Neural cell (in vitro differentiated cells): ENCODE results near the gene STRADA. TPM values are rescaled to one million over a fixed set of nuclear protein-coding genes. Genes with fewer than 3 reads are reported as not detected.

Experiments
- H2AFZ ChIP-seq: fragments of 200-600, 300-800 bp; sonication (generic), shearing (Covaris generic); 2 replicates; pipeline ENCODE4 v1.6.0; 2014; ENCODE audit warnings: low read depth, mild to moderate bottlenecking, antibody characterized with exemption, low read length, moderate library complexity
- H3F3A ChIP-seq: fragments of 200-600 bp; shearing (Covaris generic); 2 replicates; pipeline ENCODE4 v1.6.1; 2016; ENCODE audit warnings: mild to moderate bottlenecking, moderate library complexity, mixed read lengths, antibody characterized with exemption, low read length; ENCODE audit not compliant: insufficient read depth, poor library complexity, severe bottlenecking
- H3K27ac ChIP-seq: fragments of 200-600, 300-800 bp; sonication (generic), shearing (Covaris generic); 2 replicates; pipeline ENCODE4 v1.5.1; 2014; ENCODE audit warnings: mild to moderate bottlenecking, low read length, moderate library complexity
- H3K27me3 ChIP-seq: fragments of 300-800, 200-600 bp; sonication (generic), shearing (Covaris generic); 2 replicates; pipeline ENCODE4 v1.6.0; 2014; ENCODE audit warnings: mild to moderate bottlenecking, low read depth, low read length, moderate library complexity; ENCODE audit not compliant: insufficient read depth
- H3K36me3 ChIP-seq: fragments of 300-800, 200-600 bp; sonication (generic), shearing (Covaris generic); 2 replicates; pipeline ENCODE4 v1.5.1; 2014; ENCODE audit warnings: mild to moderate bottlenecking, antibody characterized with exemption, low read length, moderate library complexity; ENCODE audit not compliant: insufficient read depth
- H3K4me2 ChIP-seq: fragments of 300-800, 200-600 bp; sonication (generic), shearing (Covaris generic); 2 replicates; pipeline ENCODE4 v1.6.0; 2014; ENCODE audit warnings: mild to moderate bottlenecking, low read length
- H3K4me3 ChIP-seq: fragments of 300-800, 200-600 bp; sonication (generic), shearing (Covaris generic); 2 replicates; pipeline ENCODE4 v1.5.1; 2014; ENCODE audit warnings: mild to moderate bottlenecking, low read length, moderate library complexity
- H3K79me2 ChIP-seq: fragments of 200-600 bp; shearing (Covaris generic); replicated peaks from 2 replicates; pipeline ENCODE4 v1.6.0; 2014; ENCODE audit warnings: mild to moderate bottlenecking, low read length, moderate library complexity; ENCODE audit not compliant: insufficient read depth
- H3K9ac ChIP-seq: fragments of 300-800, 200-600 bp; sonication (generic), shearing (Covaris generic); 2 replicates; pipeline ENCODE4 v1.6.1; 2016; ENCODE audit warnings: mild to moderate bottlenecking, low read length, mixed read lengths
- H3K9me2 ChIP-seq: fragments of 200-600 bp; shearing (Covaris generic); 2 replicates; pipeline ENCODE4 v1.6.1; 2016; ENCODE audit warnings: mild to moderate bottlenecking, low read length, mixed read lengths; ENCODE audit not compliant: insufficient read depth
- H3K9me3 ChIP-seq: fragments of 200-600, 300-800 bp; sonication (generic), shearing (Covaris generic); 2 replicates; pipeline ENCODE4 v1.6.1; 2016; ENCODE audit warnings: mild to moderate bottlenecking, mixed run types, low read length, moderate library complexity, mixed read lengths
- H4K20me1 ChIP-seq: fragments of 200-600 bp; shearing (Covaris generic); 2 replicates; pipeline ENCODE4 v1.6.1; 2016; ENCODE audit warnings: mild to moderate bottlenecking, mixed run types; ENCODE audit not compliant: insufficient read depth
- EP300 ChIP-seq: fragments of 450-650 bp; conservative IDR thresholded peaks from 2 replicates; pipeline ENCODE4 v1.6.1; 2014; ENCODE audit warnings: antibody characterized with exemption, mild to moderate bottlenecking, moderate library complexity; ENCODE audit not compliant: poor library complexity, severe bottlenecking
- EZH2 ChIP-seq: fragments of 200-600, 300-800 bp; shearing (Covaris generic), sonication (generic); IDR thresholded peaks from 2 replicates; pipeline ENCODE4 v1.6.1; 2014; ENCODE audit warnings: antibody characterized with exemption, low read length, borderline replicate concordance, mild to moderate bottlenecking; ENCODE audit not compliant: insufficient read depth, poor library complexity, severe bottlenecking
- MXI1 ChIP-seq: fragments of 450-650 bp; conservative IDR thresholded peaks from 2 replicates; pipeline ENCODE4 v1.6.1; 2014; ENCODE audit warnings: antibody characterized with exemption, mild to moderate bottlenecking; ENCODE audit not compliant: poor library complexity, severe bottlenecking
- POLR2AphosphoS5 ChIP-seq: IDR thresholded peaks from 2 replicates; pipeline ENCODE4 v1.6.1; 2012
- RAD21 ChIP-seq: fragments of 450-650 bp; conservative IDR thresholded peaks from 2 replicates; pipeline ENCODE4 v1.6.1; 2014; ENCODE audit warnings: antibody characterized with exemption, mild to moderate bottlenecking, moderate library complexity
- REST ChIP-seq: IDR thresholded peaks from 2 replicates; pipeline ENCODE4 v1.6.1; 2012; ENCODE audit warnings: borderline replicate concordance
- SMC3 ChIP-seq: fragments of 450-650 bp; conservative IDR thresholded peaks from 2 replicates; pipeline ENCODE4 v1.6.1; 2014; ENCODE audit warnings: antibody characterized with exemption, mild to moderate bottlenecking, moderate library complexity; ENCODE audit not compliant: poor library complexity
- TAF1 ChIP-seq: IDR thresholded peaks from 2 replicates; pipeline ENCODE4 v1.6.1; 2012; ENCODE audit warnings: low read depth
- polyA plus RNA-seq: library from polyadenylated mRNA; depleted of rRNA; stranded (reverse); fragments of >200 nt; gene quantifications from 2 replicates; pipeline ENCODE4 v1.2.3, GENCODE V29; 2014
- TF ChIP-seq, protein P1 (sequence below): fragments of 450-650 bp; IDR thresholded peaks from 2 replicates; pipeline ENCODE4 v1.5.1; 2014; ENCODE audit warnings: antibody characterized with exemption, mild to moderate bottlenecking, moderate library complexity; ENCODE audit not compliant: poor library complexity, severe bottlenecking

Gene STRADA
- polyA plus RNA-seq, 1 donor from 2014 or later: 18.4 TPM

GRCh38 chr17:63703556-63704258 lies 37.9 kb downstream of the STRADA start:
- Histone ChIP-seq H3K27ac (no peak overlapping the region), H2AFZ (no peak overlapping the region), H3K36me3 (no peaks in the 10 kb centered on the region), H3K79me2 (peaks cover 6% of the 10 kb centered on the region), H3K9me3 (no peaks in the 10 kb centered on the region), H3F3A (no peaks in the 10 kb centered on the region), H3K4me2 (no peak overlapping the region), H3K9ac (no peak overlapping the region), H4K20me1 (no peaks in the 10 kb centered on the region), H3K27me3 (no peaks in the 10 kb centered on the region), H3K4me3 (peak overlapping the region; percentile 7), H3K9me2 (no peaks in the 10 kb centered on the region)
- TF ChIP-seq, protein P1, sequence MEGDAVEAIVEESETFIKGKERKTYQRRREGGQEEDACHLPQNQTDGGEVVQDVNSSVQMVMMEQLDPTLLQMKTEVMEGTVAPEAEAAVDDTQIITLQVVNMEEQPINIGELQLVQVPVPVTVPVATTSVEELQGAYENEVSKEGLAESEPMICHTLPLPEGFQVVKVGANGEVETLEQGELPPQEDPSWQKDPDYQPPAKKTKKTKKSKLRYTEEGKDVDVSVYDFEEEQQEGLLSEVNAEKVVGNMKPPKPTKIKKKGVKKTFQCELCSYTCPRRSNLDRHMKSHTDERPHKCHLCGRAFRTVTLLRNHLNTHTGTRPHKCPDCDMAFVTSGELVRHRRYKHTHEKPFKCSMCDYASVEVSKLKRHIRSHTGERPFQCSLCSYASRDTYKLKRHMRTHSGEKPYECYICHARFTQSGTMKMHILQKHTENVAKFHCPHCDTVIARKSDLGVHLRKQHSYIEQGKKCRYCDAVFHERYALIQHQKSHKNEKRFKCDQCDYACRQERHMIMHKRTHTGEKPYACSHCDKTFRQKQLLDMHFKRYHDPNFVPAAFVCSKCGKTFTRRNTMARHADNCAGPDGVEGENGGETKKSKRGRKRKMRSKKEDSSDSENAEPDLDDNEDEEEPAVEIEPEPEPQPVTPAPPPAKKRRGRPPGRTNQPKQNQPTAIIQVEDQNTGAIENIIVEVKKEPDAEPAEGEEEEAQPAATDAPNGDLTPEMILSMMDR: no peak
- TF ChIP-seq TAF1: no peak
- TF ChIP-seq SMC3: no peak
- no peak for TF ChIP-seq EP300
- no peak for TF ChIP-seq EZH2
- TF ChIP-seq POLR2AphosphoS5: no peak
- TF ChIP-seq REST: no peak
- TF ChIP-seq RAD21: no peak
- no peak for TF ChIP-seq MXI1

DNA sequence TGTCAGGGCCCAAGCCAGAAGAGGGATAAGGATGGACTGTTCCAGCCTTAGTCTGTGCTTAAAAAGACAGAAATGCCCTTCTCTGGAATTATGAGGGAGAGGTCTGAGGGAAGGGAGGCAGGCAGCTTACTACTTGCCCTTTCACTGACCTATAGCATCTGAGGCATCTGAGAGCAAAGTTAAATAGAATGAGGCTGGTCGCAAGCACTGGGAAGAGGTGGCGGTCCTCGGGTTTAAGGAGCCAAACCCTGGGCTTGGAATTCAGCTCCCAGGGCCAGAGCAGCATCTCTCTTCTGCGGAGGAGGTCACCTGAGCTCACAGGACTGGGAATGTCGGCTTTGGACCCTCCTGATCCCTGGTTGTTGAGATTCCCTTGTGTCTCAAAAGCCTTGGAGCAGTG lies 38.6 kb downstream of the STRADA start:
- no peak overlapping the region for H3K27ac ChIP-seq

More for the DNA sequence above, 38.6 kb downstream of the STRADA start:
- TF ChIP-seq, protein P1: no peak
- no peak for TF ChIP-seq MXI1
- no peak for TF ChIP-seq SMC3
- no peaks in the 10 kb centered on the region for H3K9me3 ChIP-seq
- no peaks in the 10 kb centered on the region for H3K9me2 ChIP-seq
- no peak overlapping the region for H3K9ac ChIP-seq
- H2AFZ ChIP-seq: no peak overlapping the region
- no peaks in the 10 kb centered on the region for H3K27me3 ChIP-seq
- peak overlapping the region; percentile 49 for H3K4me3 ChIP-seq
- no peaks in the 10 kb centered on the region for H3F3A ChIP-seq
- H4K20me1 ChIP-seq: no peaks in the 10 kb centered on the region
- H3K79me2 ChIP-seq: peaks cover 6% of the 10 kb centered on the region
- H3K36me3 ChIP-seq: no peaks in the 10 kb centered on the region
- no peak overlapping the region for H3K4me2 ChIP-seq
